NB4 (cell line): Measurements from ENCODE around the gene ALX4.

Experiments
- DNase-seq: peaks from one replicate; pipeline ENCODE4 v3.0.0; 2010; ENCODE audit warnings: low read depth
- H3K4me3 ChIP-seq: one replicate; pipeline ENCODE4 v1.5.1; 2011; ENCODE audit warnings: mild to moderate bottlenecking, low read depth, low read length, moderate library complexity
- MYC ChIP-seq: IDR thresholded peaks from 2 replicates; pipeline ENCODE4 v1.6.1; 2011; ENCODE audit warnings: low read depth, low read length
- POLR2A ChIP-seq: IDR thresholded peaks from 2 replicates; pipeline ENCODE4 v1.6.1; 2011; ENCODE audit warnings: mild to moderate bottlenecking; ENCODE audit not compliant: insufficient read length; ENCODE audit errors: extremely low read depth
- TF ChIP-seq, protein P1 (sequence below): IDR thresholded peaks from one replicate; pipeline ENCODE4 v1.5.1; 2012; ENCODE audit warnings: low read depth, low read length
- TF ChIP-seq, protein P2 (sequence below): IDR thresholded peaks from 2 replicates; pipeline ENCODE4 v1.6.1; 2011; ENCODE audit warnings: low read depth, low read length

ALX4 gene

DNA sequence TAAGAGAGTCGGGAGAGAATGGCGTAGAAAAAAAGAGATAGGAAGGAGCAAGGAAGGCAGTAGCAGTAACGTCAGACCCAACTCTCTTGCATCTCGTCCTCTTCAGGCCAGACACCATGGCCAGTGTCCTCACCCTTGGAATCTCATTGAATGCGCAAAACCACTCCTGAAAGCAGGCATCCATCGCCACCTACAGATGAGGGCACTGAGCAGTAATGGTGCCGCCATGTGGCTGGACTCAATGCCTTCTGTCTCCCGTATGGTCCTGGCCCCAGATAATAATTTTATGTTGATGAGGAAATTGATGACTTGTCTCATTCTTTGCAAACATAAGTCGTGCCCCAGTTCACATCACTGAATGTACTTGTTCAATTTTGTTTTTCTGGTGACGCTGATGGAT lies 17.8 kb upstream of the ALX4 start:
- no peak overlapping the region for H3K4me3 ChIP-seq
- DNase-seq, result no peak
- TF ChIP-seq, protein P1, sequence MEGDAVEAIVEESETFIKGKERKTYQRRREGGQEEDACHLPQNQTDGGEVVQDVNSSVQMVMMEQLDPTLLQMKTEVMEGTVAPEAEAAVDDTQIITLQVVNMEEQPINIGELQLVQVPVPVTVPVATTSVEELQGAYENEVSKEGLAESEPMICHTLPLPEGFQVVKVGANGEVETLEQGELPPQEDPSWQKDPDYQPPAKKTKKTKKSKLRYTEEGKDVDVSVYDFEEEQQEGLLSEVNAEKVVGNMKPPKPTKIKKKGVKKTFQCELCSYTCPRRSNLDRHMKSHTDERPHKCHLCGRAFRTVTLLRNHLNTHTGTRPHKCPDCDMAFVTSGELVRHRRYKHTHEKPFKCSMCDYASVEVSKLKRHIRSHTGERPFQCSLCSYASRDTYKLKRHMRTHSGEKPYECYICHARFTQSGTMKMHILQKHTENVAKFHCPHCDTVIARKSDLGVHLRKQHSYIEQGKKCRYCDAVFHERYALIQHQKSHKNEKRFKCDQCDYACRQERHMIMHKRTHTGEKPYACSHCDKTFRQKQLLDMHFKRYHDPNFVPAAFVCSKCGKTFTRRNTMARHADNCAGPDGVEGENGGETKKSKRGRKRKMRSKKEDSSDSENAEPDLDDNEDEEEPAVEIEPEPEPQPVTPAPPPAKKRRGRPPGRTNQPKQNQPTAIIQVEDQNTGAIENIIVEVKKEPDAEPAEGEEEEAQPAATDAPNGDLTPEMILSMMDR, result no peak
- TF ChIP-seq POLR2A (no peak), MYC (no peak)
- TF ChIP-seq, protein P2, sequence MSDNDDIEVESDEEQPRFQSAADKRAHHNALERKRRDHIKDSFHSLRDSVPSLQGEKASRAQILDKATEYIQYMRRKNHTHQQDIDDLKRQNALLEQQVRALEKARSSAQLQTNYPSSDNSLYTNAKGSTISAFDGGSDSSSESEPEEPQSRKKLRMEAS, result no peak

DNA sequence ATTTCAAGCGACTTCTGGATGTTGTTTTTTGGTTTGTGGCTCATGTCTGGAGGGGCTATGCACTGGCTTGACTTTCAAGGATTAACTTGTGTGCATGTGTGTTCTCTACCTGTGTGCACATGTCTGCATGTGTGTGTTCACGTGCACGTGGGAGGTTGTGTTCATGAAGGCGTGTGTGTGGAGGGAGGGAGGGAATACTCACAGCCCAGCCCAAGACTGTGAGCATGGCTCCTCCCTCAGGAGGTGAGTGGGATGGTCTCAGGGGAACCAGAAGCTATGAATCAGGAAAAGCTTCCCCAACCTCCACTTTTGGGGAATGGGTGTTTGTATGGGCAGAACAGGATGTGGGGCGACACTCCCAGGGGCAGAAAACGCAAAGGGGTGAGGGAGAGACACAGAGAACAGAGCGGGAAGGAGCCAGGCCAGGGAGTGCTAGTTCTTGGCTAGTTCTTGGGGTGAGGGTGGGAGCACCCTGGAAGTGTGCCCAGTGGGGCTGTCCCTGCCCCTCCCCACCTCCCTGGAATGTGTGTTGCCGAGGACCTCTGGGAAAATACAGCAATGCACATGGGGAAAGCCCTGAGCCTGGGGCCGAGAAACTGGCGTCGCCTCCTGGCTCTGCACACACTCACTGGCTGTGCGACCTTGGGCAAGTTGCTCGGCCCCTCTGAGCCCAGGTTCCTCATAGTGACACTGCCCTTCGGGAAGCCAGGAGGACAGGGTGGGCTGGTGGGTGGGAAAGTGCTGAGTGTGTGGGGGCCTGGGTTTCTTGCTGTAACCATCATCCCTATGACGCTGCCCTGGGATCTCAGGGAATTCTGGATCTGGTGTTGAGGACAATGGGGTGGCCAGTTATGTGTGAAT lies 16.9 kb upstream of the ALX4 start:
- TF ChIP-seq, protein P1, result no peak
- TF ChIP-seq, protein P2, result no peak
- no peak for TF ChIP-seq POLR2A
- no peak for TF ChIP-seq MYC
- no peak for DNase-seq
- H3K4me3 ChIP-seq, result no peak overlapping the region

DNA sequence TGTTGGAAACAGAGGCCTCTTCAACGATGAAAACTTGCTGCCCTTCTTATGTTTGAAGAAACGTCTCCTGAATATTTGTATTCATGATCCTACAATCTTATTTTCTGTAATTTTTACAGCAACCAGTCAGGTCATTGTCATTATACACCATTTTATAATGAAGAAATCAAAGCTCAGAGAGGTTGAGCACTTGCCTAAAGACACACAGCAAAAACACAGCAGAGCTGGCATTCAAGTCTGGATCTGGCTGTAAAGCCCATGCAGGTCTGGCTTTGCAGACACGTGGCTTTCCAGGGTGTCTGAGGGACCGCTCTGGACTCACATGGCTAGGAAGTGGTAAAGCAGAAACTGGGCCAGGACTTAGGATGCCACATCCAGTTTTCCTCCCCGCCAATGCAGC lies 15.8 kb upstream of the ALX4 start:
- no peak for DNase-seq
- TF ChIP-seq, protein P1, result no peak
- TF ChIP-seq POLR2A, result no peak

DNA sequence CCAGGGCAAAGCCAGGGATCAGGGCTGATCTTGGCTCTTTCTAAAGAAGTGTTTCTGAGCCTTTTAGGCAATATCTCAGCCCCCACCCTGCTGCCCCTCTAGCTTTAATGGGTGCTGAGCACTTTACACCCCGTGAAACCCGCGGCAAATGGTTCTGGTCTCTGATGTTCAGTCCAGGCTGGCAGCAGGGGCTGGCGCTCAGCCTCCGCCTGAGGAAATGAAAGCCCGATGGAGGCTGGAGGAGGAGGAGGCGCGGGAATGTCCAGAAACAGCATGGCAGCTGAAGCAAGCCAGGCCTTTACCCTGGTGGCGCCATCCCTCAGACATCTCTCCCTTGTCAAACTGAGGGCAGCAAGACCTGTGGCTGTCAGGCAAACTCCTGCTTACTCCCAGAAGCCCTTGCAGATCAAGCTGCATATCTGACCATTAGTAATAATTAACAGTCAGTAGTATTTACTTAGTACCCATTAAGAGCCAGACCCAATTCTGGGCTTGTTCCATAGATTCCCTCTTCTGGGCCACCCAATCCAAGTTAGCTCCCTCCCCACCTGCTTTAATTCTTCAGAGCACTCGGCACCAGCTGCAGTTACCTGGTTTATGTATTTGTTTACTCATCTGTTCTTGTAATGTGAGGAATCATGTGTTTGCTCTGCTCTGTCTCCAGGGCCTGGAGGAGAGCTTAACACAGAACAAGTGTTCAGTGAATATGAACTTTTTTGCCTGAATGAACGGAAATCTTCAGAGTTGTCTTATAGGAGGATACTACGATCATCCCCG lies 15.0 kb upstream of the ALX4 start:
- no peak for TF ChIP-seq MYC
- TF ChIP-seq, protein P2, result no peak
- TF ChIP-seq, protein P1, result no peak
- no peak for TF ChIP-seq POLR2A
- H3K4me3 ChIP-seq, result no peak overlapping the region
- no peak for DNase-seq

More for the DNA sequence above, 15.8 kb upstream of the ALX4 start:
- no peak overlapping the region for H3K4me3 ChIP-seq

DNA sequence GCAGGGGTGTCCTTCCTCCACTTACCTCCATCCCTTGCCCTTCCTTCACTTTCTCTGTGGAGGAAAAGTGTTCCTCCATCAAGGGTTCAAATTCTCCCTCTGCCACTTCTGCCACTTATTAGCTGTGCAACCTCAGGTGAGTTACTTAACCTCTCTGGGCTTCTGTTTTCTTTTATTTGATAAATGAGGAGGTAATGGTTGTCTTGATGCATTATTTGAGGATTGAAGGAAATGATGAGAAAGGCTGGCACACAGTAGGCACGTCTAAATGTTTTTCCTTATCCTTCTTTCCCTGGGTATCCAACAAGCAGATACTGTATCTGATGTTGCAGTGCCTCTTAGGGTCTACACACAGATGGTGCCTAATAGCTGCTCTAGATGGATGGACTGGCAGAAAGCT lies 14.3 kb upstream of the ALX4 start:
- H3K4me3 ChIP-seq, result no peak overlapping the region
- TF ChIP-seq, protein P2, result no peak
- TF ChIP-seq POLR2A (no peak), MYC (no peak)
- TF ChIP-seq, protein P1, result no peak
- no peak for DNase-seq
